Frontal cortex (tissue), 4 donors: ENCODE data around the gene NLRP3. TPM values are rescaled to one million over a fixed set of nuclear protein-coding genes. Genes with fewer than 3 reads are reported as not detected.
"Not testable (repeated sequence)": the region's sequence is repeated elsewhere in the genome, so short reads cannot be mapped to it uniquely, and the experiment has no call there.

Experiments
- DNase-seq, 2 donors: peaks; one replicate each; pipeline ENCODE4 v3.0.0; 2012; ENCODE audit warnings: low spot score in 2 of 2
- FAIRE-seq: peaks from 2 replicates; lab custom pipeline; 2012; peaks lifted over from hg19 to GRCh38; lab: Jason Lieb, UNC
- total RNA-seq: library from RNA; depleted of rRNA; stranded (reverse); fragments of >200 nt; gene quantifications from one replicate; pipeline ENCODE4 v1.2.3, GENCODE V29; 2014
- donor health status: control.
- donor health status: control.
- donor health status: control.

Gene NLRP3
- total RNA-seq, 1 donor from 2014 or later: 0.82 TPM

DNA sequence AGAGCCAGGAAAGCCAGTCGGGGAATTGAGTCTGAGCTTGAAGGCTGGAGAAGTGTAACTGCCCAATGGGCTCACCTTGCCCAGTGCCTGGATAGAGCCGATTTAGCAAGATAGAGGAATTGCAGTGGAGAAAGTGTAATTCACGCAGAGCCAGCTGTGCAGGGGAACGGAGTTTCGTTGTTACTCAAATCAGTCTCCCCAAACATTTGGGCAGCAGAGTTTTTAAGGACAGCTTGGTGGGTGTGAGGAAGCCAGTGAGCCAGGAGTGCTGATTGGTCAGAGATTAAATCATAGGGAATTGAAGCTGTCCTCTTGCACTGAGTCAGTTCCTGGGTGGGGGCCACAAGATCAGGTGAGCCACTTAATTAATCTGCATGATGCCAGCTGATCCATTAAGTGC, 28.4 kb upstream of the NLRP3 start:
- FAIRE-seq: no peak
- DNase-seq: no peak

DNA sequence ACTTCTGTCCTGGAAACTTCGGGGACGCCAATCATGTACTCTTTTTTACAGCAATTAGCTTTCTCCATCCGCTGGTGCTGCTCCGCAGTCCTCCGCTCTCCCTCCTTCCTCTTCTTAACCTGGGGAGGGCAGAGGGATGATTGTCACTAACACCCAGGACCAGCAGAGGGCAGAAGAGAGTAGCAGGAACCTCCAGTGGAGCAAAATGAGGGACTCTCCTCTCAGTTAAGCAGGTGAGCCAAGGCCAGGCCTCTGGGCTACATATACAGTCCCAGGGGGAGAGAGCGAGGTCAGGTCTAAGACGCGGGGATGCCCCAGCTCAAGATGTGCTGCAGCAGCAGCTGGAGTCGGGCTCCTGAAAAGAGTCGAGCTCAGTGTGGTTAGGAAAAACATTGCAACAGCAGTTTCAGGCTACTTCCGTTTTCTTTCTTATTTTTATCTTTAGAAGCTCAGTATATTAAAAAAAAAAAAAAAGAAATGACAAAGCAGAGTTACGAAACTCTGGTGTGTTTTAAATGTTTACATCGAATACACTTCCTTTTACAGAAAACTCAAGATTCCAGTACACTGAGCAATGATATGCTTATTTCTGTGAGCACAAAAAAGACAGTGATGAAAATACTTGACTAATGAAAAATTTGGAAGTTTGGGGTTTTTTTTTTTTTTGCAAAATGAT, 25.7 kb upstream of the NLRP3 start:
- no peak for FAIRE-seq
- peak; percentile 37 to 72 for DNase-seq

DNA sequence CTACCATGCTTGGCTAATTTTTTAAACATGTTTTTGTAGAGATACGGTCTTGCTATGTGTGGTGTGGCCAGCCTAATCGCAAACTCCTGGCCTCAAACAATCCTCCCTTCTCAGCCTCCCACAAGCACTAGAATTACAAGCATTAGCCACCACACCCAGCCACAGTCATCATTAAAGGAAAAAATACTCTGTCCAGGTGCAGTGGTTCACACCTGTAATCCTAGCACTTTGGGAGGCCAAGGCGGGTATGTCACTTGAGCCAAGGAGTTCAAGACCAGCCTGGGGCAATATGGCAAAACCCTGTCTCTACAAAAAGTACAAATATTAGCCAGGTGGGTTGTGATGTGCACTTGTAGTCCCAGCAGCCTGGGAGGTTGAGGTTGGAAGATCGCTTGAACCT, 25.0 kb upstream of the NLRP3 start:
- DNase-seq (no peak), FAIRE-seq (no peak)

DNA sequence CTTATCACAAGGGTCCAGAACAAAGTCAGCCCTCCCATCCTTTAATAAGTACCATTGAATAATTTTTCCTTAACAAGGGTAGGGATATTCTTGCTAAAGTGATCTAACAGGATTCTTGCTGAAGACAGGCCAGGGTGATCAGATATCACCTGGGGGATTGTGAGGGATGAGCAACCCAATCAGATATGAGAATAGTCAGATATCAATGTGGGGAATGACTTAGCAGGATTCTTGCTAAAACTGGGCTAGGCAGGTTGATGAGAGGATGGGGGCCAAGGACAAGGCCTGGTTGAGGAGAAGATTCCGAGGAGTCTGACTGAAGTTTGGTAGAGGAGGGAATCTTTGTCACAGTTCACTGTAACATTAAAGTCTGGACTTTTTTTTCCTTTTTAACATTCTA, 23.9 kb upstream of the NLRP3 start:
- FAIRE-seq (no peak), DNase-seq (no peak)

DNA sequence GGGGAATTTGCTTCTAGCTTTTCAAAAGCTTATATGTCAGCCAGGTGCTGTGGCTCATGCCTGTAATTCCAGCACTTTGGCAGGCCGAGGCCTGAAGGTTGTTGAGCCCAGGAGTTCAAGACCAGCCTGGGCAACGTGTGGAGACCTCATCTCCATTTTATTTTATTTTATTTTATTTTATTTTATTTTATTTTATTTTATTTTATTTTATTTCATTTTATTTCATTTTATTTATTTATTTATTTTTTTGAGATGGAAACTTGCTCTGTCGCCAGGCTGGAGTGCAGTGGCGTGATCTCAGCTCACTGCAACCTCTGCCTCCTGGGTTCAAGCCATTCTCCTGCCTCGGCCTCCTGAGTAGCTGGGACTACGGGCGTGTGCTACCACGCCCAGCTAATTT, 20.9 kb upstream of the NLRP3 start:
- not testable (repeated sequence) for FAIRE-seq, DNase-seq

DNA sequence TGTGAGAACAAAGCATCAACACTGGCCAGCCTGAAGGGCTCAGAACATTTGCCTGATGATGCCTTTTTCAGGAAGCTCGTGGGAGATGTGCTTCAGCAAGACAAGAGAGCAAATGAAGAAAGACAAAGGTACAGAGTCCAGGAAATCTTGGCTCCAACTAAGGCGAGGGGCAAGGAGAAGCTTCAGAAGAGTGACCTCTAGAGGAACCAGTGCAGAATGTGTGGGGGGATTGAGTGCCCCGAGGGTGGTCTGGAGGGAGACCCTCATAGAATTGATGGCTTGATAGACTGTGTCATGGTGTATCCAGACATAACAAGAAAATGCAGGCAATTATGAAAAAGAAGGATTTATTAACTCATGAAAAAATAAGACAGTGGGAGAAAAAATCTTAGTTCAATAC, 15.3 kb upstream of the NLRP3 start:
- DNase-seq: no peak
- FAIRE-seq: no peak

DNA sequence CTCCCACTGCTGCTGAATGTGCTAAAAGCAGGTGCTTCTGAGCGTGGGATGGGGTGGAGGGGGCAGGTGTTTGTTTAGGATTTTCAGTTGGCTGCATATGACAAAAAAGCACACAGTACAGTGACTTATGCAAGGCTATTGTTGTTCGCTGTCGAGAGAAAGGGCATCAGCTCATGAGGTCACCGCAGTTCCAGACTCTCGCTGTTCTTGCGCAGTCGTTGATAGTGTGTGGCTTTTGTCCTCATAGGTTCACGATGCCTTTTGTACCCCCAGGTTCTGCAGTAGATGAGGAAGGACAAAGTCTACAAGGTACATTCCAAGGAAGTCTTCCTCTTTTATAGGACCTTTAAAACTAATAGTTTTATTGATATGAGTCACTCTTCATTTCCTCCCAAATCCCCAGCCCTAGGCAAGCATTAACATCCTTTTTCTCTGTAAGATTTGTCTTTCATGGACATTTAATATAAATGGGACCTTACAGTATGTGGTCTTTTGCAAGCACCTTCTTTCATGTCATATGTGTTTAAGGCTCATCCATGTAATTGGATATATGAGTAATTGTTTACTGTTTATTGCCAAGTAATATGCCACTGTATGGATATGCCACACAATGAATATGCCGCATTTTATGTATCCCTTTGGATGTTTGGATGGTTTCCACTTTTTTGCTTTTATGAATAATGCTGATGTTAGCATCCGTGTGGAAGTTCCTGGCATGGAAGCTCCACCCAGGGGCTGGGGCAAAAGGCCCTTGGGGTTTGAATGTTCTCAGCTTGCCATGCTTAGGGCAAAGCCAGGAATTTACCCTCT, 14.5 kb upstream of the NLRP3 start:
- FAIRE-seq: no peak

DNA sequence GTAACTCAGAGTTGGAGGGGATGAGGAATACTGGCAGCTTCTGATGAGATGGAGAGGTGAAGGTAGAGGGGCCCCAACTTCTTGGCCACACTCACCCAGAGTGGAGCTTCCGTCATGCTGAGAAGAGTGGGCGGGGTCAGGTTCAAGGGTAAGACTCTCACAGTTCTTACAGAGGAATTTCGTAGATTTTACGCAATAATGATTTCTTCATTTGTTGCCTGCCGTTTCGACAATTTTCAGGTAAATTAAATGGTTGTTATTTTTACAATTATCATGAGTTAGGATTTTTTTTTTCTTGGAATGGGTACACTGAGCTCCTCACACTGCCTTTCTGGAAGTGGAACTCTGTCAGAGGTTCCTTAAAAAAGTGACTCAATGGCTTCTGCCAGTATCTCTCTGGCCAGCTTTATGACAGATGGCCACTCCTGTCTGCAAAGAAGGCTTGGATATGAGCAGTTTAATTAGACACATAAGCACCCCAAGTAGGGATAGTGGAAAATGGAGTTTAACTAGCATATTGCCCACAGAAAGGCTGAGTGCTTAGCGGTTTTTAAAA, 13.8 kb upstream of the NLRP3 start:
- no peak for DNase-seq
- FAIRE-seq: no peak

More for the DNA sequence above, 14.5 kb upstream of the NLRP3 start:
- DNase-seq: no peak

DNA sequence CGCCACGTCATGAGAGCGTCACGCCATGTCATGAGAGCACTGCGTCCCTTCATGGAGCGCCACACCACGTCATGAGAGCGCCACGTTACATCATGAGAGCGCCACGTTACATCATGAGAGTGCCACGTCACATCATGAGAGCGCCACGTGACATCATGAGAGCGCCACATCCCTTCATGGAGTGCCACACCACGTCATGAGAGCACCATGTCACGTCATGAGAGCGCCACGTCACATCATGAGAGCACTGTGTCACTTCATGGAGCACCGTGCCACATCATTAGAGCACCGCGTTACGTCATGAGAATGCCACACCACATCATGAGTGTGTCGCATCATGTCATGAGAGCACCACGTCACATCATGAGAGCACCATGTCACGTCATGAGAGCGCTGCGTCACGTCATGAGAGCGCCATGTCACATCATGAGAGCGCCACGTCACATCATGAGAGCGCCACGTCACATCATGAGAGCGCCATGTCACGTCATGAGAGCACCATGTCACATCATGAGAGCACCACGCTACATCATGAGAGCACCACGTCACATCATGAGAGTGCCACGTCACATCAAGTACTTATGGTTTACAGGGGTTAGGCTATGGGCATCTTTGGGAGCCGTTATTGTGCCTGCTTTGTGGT, 9.8 kb upstream of the NLRP3 start:
- FAIRE-seq: no peak

DNA sequence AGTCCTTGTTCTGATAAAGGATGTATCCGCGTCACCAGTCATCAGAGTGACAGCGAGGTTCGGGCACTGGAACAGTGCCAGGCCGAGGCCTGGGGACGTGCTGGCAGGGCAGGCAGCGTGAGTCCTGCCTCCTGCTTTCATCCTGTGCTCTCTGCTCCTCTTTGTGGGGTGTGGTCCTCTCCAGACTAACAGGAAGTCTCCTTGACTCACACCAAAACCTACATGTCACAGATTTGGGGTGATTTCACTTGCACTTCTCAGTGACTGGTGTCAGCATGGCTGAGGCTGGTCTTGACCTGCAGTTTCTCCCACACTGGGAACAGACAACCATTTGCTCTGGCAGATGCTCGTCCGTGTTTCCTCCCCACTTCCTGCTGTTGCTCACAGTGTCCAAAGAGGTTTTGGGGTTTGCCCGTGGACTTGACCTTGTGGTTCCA, 8.8 kb upstream of the NLRP3 start:
- DNase-seq (no peak), FAIRE-seq (no peak)

More for the DNA sequence above, 9.8 kb upstream of the NLRP3 start:
- DNase-seq: no peak

DNA sequence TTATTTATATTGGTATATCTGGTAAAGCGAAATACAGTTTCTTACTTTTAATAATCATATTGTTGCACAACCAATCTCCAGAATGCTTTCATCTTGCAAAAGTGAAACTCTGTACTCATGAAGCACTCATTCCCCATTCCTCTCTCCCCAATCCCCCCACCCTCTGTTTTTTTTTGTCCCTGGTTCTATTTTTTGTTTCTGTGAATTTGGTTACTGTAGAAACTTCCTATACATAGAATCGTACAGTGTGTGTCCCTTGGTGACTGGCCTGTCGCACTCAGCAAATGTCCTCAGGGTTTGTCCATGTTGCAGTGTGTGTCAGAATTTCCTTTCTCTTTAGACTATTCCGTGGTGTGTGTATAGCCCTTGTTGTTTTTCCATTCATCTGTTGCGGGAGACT, 7.9 kb upstream of the NLRP3 start:
- FAIRE-seq: no peak

DNA sequence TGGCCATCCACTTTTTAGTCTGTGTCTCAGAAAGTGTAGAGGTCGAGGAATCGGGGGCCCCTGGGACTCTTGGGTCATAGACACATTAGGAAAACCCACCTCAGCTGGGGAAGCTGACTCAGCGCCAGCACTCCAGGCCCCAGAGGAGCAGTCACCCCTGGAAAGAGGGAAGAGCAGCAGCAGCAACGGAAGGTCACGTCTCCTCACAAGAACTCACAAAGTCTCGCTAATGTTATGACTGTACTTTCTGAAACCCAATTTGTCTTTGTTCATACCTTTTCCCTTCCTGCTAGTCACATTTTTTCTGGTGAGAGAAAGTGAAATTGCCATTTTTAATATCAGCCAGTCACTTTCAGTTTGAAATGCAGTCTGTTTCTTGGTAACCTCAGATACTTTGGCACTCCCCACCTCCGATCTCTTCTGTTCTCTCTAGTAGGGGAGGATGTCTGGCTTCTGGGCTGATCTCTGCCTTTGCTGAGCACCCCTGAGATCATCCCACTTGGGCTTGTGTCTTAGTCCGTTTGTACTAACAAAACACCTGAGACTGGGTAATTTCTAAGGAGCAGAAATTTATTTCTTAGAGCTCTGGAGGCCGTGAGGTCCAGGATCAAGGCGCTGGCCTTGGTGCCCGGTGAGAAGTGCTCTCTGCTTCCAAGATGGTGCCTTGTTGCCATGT, 6.0 kb upstream of the NLRP3 start:
- no peak for FAIRE-seq
- no peak for DNase-seq

More for the DNA sequence above, 7.9 kb upstream of the NLRP3 start:
- no peak for DNase-seq

DNA sequence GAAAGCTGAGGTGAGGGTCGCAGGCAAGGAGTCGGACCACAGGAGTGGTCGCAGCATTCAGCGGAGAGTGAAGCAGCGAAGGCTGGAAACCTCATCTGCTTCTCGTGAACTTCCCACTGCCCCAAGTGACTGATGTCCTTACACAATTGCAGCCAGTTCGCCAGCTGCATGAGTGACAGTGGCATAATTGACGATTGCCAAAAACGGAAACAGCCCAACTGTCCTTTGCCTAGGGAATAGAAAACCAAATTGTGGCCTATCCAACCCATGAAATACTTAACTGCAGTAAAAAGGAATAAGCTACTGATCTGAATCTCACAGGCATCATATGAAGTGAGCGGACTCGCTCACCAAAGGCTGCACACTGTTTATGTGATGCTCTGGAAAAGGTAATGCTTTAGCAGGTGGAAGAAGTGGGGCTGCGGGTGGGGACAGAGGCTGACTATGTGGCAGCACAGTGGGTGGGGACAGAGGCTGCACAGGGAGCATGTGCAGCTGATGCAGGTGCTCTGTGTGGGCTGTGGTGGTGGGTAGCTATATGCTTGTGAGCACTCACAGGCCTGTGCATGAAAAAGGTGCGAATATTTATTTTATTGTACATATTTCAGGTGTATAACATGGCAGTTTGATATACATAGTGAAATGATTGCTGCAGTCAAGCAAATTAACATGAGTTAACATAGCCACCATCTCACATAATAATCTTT, 4.2 kb upstream of the NLRP3 start:
- FAIRE-seq: no peak
- no peak for DNase-seq

DNA sequence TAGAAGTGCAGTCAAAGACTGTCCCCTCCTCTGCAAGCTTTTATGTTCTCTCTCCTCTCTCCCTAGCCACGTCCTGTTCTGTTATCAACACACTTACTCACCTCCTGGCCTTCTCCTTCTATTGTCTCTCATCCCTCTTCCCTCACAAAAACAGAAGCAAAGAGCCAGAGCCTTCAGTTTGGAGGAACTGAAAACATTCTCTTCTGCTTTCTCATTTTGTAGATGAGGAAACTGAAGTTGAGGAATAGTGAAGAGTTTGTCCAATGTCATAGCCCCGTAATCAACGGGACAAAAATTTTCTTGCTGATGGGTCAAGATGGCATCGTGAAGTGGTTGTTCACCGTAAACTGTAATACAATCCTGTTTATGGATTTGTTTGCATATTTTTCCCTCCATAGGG, 1.9 kb downstream of the NLRP3 start:
- no peak for FAIRE-seq
- no peak for DNase-seq

DNA sequence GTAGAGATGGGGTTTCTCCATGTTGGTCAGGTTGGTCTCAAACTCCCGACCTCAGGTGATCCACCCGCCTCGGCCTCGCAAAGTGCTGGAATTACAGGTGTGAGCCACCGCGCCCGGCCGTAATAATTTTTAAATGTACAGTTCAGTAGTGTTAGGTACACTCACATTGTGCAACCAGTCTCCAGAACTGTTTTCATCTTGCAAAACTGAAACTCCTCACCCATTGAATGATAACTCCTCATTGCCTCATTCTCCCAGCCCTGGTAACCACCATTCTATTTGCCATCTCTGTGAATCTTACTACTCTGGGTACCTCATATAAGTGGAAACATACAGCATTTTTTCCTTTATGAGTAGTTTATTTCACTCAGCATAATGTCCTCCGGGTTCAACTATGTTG, 3.4 kb downstream of the NLRP3 start:
- FAIRE-seq (no peak), DNase-seq (no peak)

DNA sequence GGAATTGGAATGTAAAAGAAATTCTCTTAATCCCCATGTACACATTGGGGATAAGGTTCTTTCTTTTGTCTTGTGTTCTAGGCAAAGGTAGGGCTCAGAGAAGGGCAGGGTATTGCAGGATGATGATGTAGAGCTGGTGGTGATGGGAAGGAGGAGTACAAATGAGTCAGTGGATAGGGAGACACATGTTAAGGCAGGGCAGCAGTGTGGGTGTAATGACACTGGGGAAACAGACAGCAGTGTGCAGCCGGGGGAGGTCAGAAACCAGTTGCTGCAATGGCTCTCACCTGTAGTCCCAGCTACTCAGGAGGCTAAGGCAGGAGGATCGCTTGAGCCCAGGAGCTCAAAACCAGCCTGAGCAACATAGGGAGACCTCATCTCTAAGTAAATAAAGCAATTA, 5.1 kb downstream of the NLRP3 start:
- DNase-seq: no peak
- FAIRE-seq: no peak

DNA sequence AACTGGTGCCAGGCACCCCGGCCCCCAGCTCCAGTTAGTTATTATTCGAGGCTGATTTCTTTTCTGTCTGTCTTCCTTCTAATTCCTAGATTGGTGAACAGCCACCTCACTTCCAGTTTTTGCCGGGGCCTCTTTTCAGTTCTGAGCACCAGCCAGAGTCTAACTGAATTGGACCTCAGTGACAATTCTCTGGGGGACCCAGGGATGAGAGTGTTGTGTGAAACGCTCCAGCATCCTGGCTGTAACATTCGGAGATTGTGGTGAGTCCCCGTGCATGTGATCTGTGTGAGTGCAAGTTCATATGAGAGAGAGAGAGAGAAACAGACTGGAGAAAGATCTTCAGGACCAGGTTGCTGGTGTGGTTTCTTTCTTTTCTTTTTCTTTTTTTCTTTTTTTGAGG, 13.5 kb downstream of the NLRP3 start:
- FAIRE-seq (no peak), DNase-seq (no peak)

DNA sequence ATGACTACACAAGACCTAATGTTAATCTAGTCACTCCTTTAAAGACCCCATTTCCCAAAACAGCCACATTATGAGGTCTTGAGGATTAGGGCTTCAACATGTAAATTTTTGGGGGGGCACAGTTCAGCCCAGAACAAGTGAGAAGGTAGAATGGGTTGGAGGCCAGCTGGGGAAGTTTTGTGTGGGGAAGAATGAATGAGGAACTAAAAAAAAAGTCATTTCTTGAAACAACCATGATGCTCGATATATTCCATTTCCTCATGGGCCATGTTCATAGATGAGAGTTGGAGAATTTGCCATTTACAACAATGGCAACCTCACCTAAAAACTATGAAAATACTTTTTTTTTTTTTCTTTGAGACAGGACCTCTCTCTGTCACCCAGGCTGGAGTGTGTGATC, 14.5 kb downstream of the NLRP3 start:
- DNase-seq (no peak), FAIRE-seq (no peak)

DNA sequence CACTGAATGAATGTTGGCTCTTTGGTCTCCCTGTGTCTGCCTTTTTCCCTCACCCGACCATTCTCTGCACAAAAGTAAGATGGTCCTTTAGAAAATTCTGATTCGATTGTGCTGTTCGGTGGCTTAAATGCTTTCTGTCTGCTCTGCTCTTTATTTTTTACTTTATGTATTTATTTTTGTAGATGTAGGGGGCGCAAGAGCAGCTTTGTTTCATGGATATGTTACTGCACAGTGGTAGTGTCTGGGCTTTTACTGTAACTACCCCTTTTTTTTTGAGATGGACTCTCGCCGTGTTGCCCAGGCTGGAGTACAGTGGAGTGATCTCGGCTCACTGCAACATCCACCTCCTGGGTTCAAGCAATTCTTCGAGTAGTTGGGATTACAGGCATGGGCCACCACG, 15.7 kb downstream of the NLRP3 start:
- no peak for DNase-seq
- no peak for FAIRE-seq

DNA sequence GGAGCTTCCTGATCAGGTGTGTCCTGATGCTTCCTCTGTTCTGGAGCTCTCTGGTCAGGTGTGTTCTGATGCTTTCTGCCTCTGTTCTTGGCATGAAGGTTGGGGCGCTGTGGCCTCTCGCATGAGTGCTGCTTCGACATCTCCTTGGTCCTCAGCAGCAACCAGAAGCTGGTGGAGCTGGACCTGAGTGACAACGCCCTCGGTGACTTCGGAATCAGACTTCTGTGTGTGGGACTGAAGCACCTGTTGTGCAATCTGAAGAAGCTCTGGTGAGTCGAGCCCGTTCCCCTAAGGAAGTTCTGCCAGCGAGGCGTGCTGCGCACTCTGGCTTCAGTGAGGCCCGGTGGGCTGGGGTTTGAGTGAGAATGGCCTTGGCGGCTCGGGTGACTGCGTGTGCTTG, 18.0 kb downstream of the NLRP3 start:
- FAIRE-seq (no peak), DNase-seq (no peak)
